GM12874 (cell line): Measurements from ENCODE around the gene PPM1H.

ENCODE experiments used
- TF ChIP-seq, protein P1 (sequence below): IDR thresholded peaks from 2 replicates; pipeline ENCODE4 v1.5.1; 2011; ENCODE audit warnings: low read depth, mild to moderate bottlenecking, control low read depth, low read length, moderate library complexity; ENCODE audit not compliant: insufficient read depth

The PPM1H gene

DNA sequence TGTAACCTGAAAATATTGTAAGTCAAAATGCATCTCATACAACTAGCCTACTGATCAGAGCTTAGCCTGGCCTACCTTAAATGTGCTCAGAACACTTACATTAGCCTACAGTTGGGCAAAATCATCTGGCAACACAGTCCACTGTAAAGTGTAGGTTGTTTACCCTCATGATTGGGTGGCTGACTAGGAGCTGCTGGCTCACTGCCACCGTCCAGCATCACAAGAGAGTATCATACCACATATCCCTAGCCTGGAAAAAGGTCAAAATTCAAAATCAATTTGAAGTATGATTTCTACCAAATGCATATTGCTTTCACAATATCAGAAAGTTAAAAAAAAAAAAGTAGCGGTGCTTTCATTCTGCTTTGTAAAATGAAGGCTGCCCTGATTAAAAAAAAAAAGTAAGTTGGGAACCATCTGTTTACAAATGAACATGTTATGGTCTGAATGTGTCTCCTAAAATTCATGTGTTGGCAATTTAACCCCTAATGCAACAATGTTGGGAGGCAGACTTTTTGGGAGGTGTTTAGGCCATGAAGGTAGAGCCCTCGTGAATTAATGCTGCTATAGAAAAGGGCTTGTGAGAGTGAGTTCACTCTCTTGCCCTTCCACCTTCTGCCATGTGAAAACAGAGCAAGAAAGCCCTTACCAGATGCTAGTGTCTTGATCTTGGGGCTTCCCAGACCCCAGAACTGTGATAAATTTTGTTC lies 211.8 kb downstream of the PPM1H start:
- TF ChIP-seq, protein P1, sequence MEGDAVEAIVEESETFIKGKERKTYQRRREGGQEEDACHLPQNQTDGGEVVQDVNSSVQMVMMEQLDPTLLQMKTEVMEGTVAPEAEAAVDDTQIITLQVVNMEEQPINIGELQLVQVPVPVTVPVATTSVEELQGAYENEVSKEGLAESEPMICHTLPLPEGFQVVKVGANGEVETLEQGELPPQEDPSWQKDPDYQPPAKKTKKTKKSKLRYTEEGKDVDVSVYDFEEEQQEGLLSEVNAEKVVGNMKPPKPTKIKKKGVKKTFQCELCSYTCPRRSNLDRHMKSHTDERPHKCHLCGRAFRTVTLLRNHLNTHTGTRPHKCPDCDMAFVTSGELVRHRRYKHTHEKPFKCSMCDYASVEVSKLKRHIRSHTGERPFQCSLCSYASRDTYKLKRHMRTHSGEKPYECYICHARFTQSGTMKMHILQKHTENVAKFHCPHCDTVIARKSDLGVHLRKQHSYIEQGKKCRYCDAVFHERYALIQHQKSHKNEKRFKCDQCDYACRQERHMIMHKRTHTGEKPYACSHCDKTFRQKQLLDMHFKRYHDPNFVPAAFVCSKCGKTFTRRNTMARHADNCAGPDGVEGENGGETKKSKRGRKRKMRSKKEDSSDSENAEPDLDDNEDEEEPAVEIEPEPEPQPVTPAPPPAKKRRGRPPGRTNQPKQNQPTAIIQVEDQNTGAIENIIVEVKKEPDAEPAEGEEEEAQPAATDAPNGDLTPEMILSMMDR, result no peak

DNA sequence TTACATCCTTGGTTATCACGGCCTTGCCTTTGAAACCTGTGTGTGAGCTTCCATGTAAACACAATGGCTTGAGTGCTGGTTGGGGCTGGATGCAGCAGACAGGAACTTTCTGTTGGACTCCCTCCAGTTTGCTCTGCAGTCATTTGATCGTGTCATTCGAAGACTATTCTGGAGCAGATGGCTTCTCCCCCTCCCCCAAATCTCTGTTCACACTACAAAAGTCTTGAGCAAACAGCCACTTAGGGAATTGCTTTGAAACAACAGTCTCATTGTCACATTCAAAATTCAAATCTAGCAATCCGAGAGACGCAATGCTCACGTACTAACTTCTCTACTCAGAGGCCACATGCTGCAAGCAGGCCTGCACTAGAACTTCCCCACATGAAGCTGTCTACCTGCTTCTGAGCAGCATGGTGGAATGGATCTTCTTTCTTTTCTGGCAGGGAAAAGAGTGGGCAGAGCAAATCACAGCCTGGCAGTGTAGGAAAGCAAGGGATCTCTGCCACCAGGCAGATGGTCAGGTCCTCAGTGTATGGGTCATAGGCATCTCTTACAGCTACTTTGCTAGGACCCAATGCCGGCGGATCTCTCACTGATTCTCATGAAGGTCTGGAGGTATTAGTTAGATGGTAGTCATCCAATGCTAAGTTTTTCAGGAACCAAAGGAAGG lies 214.2 kb downstream of the PPM1H start:
- TF ChIP-seq, protein P1, result no peak

DNA sequence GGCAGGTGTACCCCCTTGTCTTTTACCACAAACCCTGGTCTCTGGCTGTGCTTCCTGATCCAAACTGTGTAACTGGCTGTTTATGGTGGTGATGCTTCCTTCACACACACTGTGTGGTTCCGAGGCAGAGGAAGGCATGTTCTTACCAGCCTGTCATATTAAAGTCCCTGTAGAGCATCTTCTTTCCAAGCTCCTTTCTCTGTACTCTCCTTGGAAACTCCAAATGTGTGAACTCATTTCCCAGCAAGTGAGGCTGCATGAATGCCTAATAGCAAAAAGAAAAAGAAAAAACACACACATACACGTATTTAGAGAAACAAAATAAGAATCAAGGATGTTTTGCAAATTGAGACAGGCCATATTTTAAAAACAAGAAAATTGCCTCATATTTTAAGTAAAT lies 214.9 kb downstream of the PPM1H start:
- TF ChIP-seq, protein P1, result no peak

DNA sequence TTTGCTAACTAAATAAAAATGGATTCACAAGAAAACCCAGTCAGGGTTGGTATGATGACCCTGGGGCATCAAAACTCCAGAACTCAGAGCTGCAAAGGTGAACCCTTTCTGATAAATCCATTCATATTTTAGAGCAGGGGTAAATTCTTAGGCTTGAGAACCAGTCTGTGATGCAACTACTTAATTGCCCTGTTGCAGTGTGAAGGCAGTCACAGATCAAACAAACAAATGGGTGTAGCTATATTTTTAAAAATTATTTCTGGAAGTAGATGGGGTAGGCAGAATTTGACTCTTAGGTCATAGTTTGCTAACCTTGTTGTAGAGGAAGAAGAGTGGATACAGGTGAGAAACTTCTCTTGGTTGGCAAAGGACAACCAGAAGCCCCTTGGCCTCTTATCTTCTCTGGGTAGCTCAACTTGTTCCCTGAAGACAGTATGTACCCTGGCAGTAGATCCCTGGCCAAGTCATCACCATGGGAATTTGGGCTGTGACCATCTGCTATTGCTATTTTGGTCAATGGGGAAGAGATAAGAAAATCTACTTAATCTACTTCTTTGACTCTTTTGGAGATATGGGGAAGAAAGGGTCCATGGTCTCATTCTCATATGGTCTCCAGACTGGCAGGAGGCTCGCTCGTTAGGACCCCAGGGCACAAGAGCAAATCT lies 216.1 kb downstream of the PPM1H start:
- TF ChIP-seq, protein P1, result no peak

DNA sequence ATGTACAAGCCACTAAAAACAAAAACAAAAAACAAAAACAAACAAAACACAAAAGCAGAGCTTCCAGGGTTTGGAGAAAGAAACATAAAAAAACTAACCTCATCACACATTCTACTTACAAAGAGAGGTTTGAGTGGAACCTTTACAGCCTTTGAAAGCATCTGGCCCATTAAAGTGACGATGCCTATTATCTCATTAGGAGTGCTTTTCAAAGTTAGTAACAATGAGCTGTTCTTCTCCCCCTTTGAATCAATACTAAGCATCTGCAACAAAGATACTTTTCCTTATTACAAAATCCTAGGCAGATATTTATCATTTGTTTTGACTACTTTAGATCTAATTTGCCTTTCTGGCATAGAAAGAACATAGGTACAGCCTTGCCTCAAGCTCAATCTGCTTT lies 217.3 kb downstream of the PPM1H start:
- TF ChIP-seq, protein P1, result no peak

DNA sequence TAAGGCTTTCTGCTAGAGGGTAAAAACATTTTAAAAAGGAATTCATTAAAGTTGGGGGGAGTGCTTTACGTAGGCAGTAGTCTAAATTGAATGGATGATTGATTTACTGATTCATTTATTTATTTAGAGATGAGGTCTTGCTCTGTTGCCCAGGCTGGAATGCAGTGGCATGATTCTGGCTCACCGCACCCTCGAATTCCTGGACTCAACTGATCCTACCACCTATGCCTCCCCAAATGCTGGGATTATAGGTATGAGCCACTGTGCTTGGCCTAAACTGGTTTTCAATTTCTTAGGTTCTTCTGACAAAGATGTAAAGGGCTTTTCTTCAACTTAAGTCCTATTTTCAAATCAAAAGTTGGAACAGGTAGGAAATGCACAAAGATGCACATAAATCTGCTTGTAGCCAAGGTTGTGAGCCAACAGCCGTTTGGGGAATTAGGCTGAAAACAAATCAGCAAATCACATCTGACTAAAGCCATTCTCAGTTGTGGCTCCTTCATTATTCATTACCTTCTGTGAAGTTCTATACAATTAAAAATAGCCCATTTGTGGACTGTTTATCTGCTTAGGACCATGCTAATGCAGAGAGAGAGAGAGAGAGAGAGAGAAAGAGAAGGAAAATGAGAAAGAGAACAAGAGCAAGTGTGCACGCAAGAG lies 218.0 kb downstream of the PPM1H start:
- TF ChIP-seq, protein P1, result no peak

DNA sequence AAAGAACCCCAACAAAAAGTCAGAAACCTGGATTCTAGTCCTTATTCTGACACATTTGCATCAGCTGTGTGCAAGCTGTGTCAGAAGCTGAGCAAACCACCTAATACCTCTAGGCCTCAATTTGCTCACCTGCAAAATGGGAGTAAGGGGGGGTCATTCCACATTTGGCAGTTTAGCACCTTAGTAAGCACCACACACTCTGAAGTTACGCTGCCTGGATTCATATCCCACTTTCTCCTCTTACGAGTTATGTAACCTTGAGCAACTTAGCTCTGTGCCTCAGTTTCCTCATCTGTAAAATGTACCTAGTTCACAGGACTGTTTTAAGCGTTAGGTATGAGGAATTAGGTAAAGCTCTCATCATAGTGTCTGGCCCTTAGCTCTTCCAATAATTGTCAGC lies 218.9 kb downstream of the PPM1H start:
- TF ChIP-seq, protein P1, result no peak
